T-helper 2 cell treated with Interferon-gamma antibody and Interleukin-4, amounts not matched to agents 5 μg/mL and 100 μg/mL, for 36 hours (primary cell): Measurements from ENCODE around the gene HTR4.

Source experiments
- DNase-seq: peaks from one replicate; pipeline ENCODE4 v3.0.0; 2021; ENCODE audit warnings: low spot score
- H3K27ac Mint-ChIP-seq: one replicate; pipeline ENCODE4 v1.8.0; 2021; ENCODE audit warnings: mild to moderate bottlenecking, mixed read lengths
- H3K27me3 Mint-ChIP-seq: one replicate; pipeline ENCODE4 v1.8.0; 2021; ENCODE audit warnings: low read depth, mixed read lengths
- H3K36me3 Mint-ChIP-seq: one replicate; pipeline ENCODE4 v1.8.0; 2021; ENCODE audit warnings: low read depth, mixed read lengths
- H3K4me1 Mint-ChIP-seq: one replicate; pipeline ENCODE4 v1.8.0; 2021; ENCODE audit warnings: low read depth, mixed read lengths
- H3K4me3 Mint-ChIP-seq: one replicate; pipeline ENCODE4 v1.8.0; 2022; ENCODE audit warnings: mild to moderate bottlenecking, moderate library complexity, mixed read lengths
- H3K9me3 Mint-ChIP-seq: one replicate; pipeline ENCODE4 v1.8.0; 2021; ENCODE audit warnings: mixed read lengths

HTR4 gene

GRCh38 chr5:148457183-148457620 is 197.1 kb downstream of the HTR4 start:
- no peaks in the 10 kb centered on the region for H3K36me3 Mint-ChIP-seq
- no peak overlapping the region for H3K27ac Mint-ChIP-seq
- H3K4me1 Mint-ChIP-seq, result no peaks in the 10 kb centered on the region
- no peaks in the 10 kb centered on the region for H3K9me3 Mint-ChIP-seq
- DNase-seq, result no peak
- H3K27me3 Mint-ChIP-seq, result peaks cover 27% of the 10 kb centered on the region
- no peak overlapping the region for H3K4me3 Mint-ChIP-seq

GRCh38 chr5:148455185-148455584 is 199.1 kb downstream of the HTR4 start:
- peaks cover 19% of the 10 kb centered on the region for H3K27me3 Mint-ChIP-seq
- no peak for DNase-seq
- no peaks in the 10 kb centered on the region for H3K4me1 Mint-ChIP-seq
- no peaks in the 10 kb centered on the region for H3K9me3 Mint-ChIP-seq
- no peak overlapping the region for H3K27ac Mint-ChIP-seq
- no peaks in the 10 kb centered on the region for H3K36me3 Mint-ChIP-seq
- H3K4me3 Mint-ChIP-seq, result no peak overlapping the region

DNA sequence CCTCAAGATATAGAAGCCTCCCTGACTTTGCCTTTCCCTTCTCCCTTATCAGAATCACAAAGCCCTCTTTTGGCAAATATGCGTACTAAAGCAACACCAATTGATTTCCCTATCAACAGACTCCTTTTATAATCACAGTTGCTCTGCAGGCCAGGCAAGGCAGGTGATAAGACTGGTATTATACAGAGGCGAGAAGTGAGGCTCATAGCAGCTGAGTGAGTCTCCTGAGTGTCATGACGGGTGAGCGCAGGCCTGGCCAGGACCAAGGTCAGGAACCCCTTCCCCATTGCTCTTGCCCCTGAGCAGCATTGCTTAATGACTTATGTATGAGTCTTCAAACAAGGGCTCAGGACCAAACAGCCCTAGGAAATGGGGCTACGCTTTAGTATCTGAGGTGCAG is 199.8 kb downstream of the HTR4 start:
- Mint-ChIP-seq H3K27ac (no peak overlapping the region), H3K36me3 (no peaks in the 10 kb centered on the region), H3K27me3 (peaks cover 13% of the 10 kb centered on the region), H3K9me3 (no peaks in the 10 kb centered on the region), H3K4me1 (no peaks in the 10 kb centered on the region), H3K4me3 (no peak overlapping the region)
- DNase-seq, result no peak

- no peak overlapping the region for H3K4me3 Mint-ChIP-seq
- no peaks in the 10 kb centered on the region for H3K9me3 Mint-ChIP-seq
- peaks cover 2% of the 10 kb centered on the region for H3K27me3 Mint-ChIP-seq
- H3K27ac Mint-ChIP-seq, result no peak overlapping the region
- H3K4me1 Mint-ChIP-seq, result no peaks in the 10 kb centered on the region
- no peak for DNase-seq
- H3K36me3 Mint-ChIP-seq, result no peaks in the 10 kb centered on the region
Measured at GRCh38 chr5:148452499-148453193, 201.7 kb downstream of the HTR4 start.

GRCh38 chr5:148446611-148447010 is 207.7 kb downstream of the HTR4 start:
- Mint-ChIP-seq H3K36me3 (peaks cover 10% of the 10 kb centered on the region), H3K4me1 (no peaks in the 10 kb centered on the region), H3K4me3 (no peak overlapping the region), H3K27ac (no peak overlapping the region), H3K9me3 (no peaks in the 10 kb centered on the region), H3K27me3 (peaks cover 2% of the 10 kb centered on the region)
- DNase-seq, result no peak

- no peaks in the 10 kb centered on the region for H3K9me3 Mint-ChIP-seq
- no peak overlapping the region for H3K4me3 Mint-ChIP-seq
- no peaks in the 10 kb centered on the region for H3K4me1 Mint-ChIP-seq
- no peak overlapping the region for H3K27ac Mint-ChIP-seq
- no peak for DNase-seq
- peaks cover 16% of the 10 kb centered on the region for H3K36me3 Mint-ChIP-seq
- peaks cover 2% of the 10 kb centered on the region for H3K27me3 Mint-ChIP-seq
Measured at GRCh38 chr5:148445578-148445977, 208.7 kb downstream of the HTR4 start.

- Mint-ChIP-seq H3K36me3 (peaks cover 27% of the 10 kb centered on the region), H3K9me3 (no peaks in the 10 kb centered on the region), H3K4me3 (no peak overlapping the region), H3K4me1 (no peaks in the 10 kb centered on the region), H3K27me3 (peaks cover 2% of the 10 kb centered on the region), H3K27ac (no peak overlapping the region)
- DNase-seq, result peak; percentile 20
Measured at GRCh38 chr5:148443998-148444397, 210.3 kb downstream of the HTR4 start.

- Mint-ChIP-seq H3K9me3 (no peaks in the 10 kb centered on the region), H3K36me3 (peaks cover 31% of the 10 kb centered on the region), H3K4me1 (no peaks in the 10 kb centered on the region), H3K4me3 (no peak overlapping the region), H3K27ac (no peak overlapping the region), H3K27me3 (no peaks in the 10 kb centered on the region)
- no peak for DNase-seq
Measured at GRCh38 chr5:148443241-148443640, 211.1 kb downstream of the HTR4 start.

GRCh38 chr5:148438933-148439332 is 215.4 kb downstream of the HTR4 start:
- H3K27ac Mint-ChIP-seq, result no peak overlapping the region
- H3K36me3 Mint-ChIP-seq, result peaks cover 39% of the 10 kb centered on the region
- DNase-seq, result no peak
- H3K4me3 Mint-ChIP-seq, result no peak overlapping the region
- H3K27me3 Mint-ChIP-seq, result no peaks in the 10 kb centered on the region
- H3K4me1 Mint-ChIP-seq, result peaks cover 4% of the 10 kb centered on the region
- H3K9me3 Mint-ChIP-seq, result no peaks in the 10 kb centered on the region

- Mint-ChIP-seq H3K4me1 (peaks cover 4% of the 10 kb centered on the region), H3K27ac (no peak overlapping the region), H3K27me3 (no peaks in the 10 kb centered on the region), H3K36me3 (peaks cover 46% of the 10 kb centered on the region), H3K4me3 (no peak overlapping the region), H3K9me3 (no peaks in the 10 kb centered on the region)
- DNase-seq, result no peak
Measured at GRCh38 chr5:148437249-148437648, 217.1 kb downstream of the HTR4 start.

DNA sequence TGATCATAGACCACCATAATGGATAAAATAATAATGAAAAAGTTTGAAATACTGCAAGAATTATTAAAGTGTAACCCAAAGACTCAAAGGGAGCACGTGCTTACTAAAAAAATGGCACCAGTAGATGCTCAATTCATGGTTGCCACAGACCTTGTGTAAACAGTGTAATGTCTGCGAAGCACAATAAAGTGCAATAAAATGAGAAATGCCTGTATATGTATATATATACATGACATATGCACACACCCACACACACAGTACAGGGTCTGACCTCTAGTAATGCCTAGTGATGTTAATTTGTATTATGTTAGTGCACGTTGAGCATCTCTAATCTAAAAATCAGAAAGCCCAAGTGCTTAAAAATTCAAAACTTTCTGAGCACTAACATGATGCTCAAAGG is 218.3 kb downstream of the HTR4 start:
- H3K36me3 Mint-ChIP-seq, result peaks cover 49% of the 10 kb centered on the region
- no peaks in the 10 kb centered on the region for H3K9me3 Mint-ChIP-seq
- H3K27ac Mint-ChIP-seq, result no peak overlapping the region
- H3K4me1 Mint-ChIP-seq, result peaks cover 4% of the 10 kb centered on the region
- H3K4me3 Mint-ChIP-seq, result no peak overlapping the region
- H3K27me3 Mint-ChIP-seq, result no peaks in the 10 kb centered on the region
- no peak for DNase-seq

GRCh38 chr5:148433826-148434225 is 220.5 kb downstream of the HTR4 start:
- Mint-ChIP-seq H3K36me3 (peaks cover 41% of the 10 kb centered on the region), H3K4me3 (no peak overlapping the region), H3K27ac (no peak overlapping the region), H3K9me3 (no peaks in the 10 kb centered on the region), H3K27me3 (no peaks in the 10 kb centered on the region), H3K4me1 (peaks cover 7% of the 10 kb centered on the region)
- no peak for DNase-seq
